ENCODE measurements around the gene HOXA3.

DNA sequence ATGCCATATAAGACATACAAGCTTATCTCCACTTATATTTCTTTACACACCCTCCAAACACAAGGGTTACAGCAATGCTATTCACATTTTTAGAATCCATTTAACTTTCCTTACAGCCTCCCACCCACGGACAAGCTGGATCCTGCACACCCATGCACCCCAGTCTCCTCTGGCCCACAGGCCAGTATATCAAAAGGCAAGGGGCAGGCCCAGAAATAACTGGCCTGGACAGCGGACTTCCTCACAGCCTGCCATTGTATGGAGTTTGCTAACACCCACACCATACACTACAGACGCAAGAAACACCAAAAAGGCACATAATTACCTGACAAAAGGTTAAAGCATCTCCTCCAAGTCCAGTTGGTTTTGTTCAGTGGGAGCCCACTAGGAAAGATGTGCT is 33.8 kb downstream of the HOXA3 start:
- TF ChIP-seq, protein P1, sequence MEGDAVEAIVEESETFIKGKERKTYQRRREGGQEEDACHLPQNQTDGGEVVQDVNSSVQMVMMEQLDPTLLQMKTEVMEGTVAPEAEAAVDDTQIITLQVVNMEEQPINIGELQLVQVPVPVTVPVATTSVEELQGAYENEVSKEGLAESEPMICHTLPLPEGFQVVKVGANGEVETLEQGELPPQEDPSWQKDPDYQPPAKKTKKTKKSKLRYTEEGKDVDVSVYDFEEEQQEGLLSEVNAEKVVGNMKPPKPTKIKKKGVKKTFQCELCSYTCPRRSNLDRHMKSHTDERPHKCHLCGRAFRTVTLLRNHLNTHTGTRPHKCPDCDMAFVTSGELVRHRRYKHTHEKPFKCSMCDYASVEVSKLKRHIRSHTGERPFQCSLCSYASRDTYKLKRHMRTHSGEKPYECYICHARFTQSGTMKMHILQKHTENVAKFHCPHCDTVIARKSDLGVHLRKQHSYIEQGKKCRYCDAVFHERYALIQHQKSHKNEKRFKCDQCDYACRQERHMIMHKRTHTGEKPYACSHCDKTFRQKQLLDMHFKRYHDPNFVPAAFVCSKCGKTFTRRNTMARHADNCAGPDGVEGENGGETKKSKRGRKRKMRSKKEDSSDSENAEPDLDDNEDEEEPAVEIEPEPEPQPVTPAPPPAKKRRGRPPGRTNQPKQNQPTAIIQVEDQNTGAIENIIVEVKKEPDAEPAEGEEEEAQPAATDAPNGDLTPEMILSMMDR (IDR thresholded peaks at IDR 0.05 in 8 of 11, conservative IDR thresholded peaks at IDR 0.05 in 3 of 11): no peak
- no peak for TF ChIP-seq POLR2A (IDR thresholded peaks at IDR 0.05)

All from spleen (tissue), 7 donors.